ENCODE measurements around the gene SGCD. TPM values are rescaled to one million over a fixed set of nuclear protein-coding genes. Genes with fewer than 3 reads are reported as not detected.

SGCD gene
- total RNA-seq, 4 donors from 2014 or later: 16.7 to 38.6 (median 27.7) TPM

GRCh38 chr5:156331845-156332244 is 4.9 kb downstream of the SGCD start:
- Histone ChIP-seq H3K27ac (replicated peaks in 1 of 4) (no peak overlapping the region), H3K27me3 (no peaks in the 10 kb centered on the region), H3K4me1 (peaks cover 0 to 20% (median 13%) of the 10 kb centered on the region in 4 donors), H3K9me3 (no peaks in the 10 kb centered on the region), H3K36me3 (no peaks in the 10 kb centered on the region), H3K4me3 (no peak overlapping the region)
- TF ChIP-seq EP300 (IDR thresholded peaks at IDR 0.05): no peak
- TF ChIP-seq CTCF (IDR thresholded peaks at IDR 0.05): no peak
- TF ChIP-seq POLR2A (IDR thresholded peaks at IDR 0.05; ENCODE audit: low read depth): no peak
- no peak for TF ChIP-seq POLR2AphosphoS5 (IDR thresholded peaks at IDR 0.05)
- WGBS: 94% methylated on average over 6 of the region's 6 CpGs
- no peak for DNase-seq (ENCODE audit: extremely low spot score)
- intact Hi-C loops (cut with DNase I): loop anchor here (5.0 kb wide), 1 partner anchor 40 kb away; no protein-coding TSS in a partner anchor

- TF ChIP-seq POLR2AphosphoS5 (IDR thresholded peaks at IDR 0.05): no peak
- no peak for TF ChIP-seq EP300 (IDR thresholded peaks at IDR 0.05)
- no peak for TF ChIP-seq CTCF (IDR thresholded peaks at IDR 0.05)
- no peak for TF ChIP-seq POLR2A (IDR thresholded peaks at IDR 0.05; ENCODE audit: low read depth)
- DNase-seq (ENCODE audit: extremely low spot score): no peak
- no peaks in the 10 kb centered on the region for H3K27me3 ChIP-seq
- H3K36me3 ChIP-seq: no peaks in the 10 kb centered on the region
- H3K4me1 ChIP-seq: peaks cover 0 to 20% (median 13%) of the 10 kb centered on the region in 4 donors
- no peak overlapping the region for H3K4me3 ChIP-seq
- intact Hi-C loops (cut with DNase I): loop anchor here (5.0 kb wide), 1 partner anchor 40 kb away; no protein-coding TSS in a partner anchor
- 50% methylated on average over 2 of the region's 2 CpGs for WGBS
- H3K27ac ChIP-seq (replicated peaks in 1 of 4): no peak overlapping the region
- H3K9me3 ChIP-seq: no peaks in the 10 kb centered on the region
These were observed 5.3 kb downstream of the SGCD start for GRCh38 chr5:156332245-156332644.

GRCh38 chr5:156339139-156339841 is 12.3 kb downstream of the SGCD start:
- 69% methylated on average over 2 of the region's 2 CpGs for WGBS
- Histone ChIP-seq H3K36me3 (peaks cover 0 to under 1% (median 0%) of the 10 kb centered on the region in 4 donors), H3K4me1 (peaks cover 0 to 5% (median 0%) of the 10 kb centered on the region in 4 donors), H3K27ac (replicated peaks in 1 of 4) (no peak overlapping the region), H3K9me3 (no peaks in the 10 kb centered on the region), H3K4me3 (no peak overlapping the region), H3K27me3 (no peaks in the 10 kb centered on the region)
- intact Hi-C loops (cut with DNase I): no loop called here
- TF ChIP-seq POLR2A (IDR thresholded peaks at IDR 0.05; ENCODE audit: low read depth) (no peak), POLR2AphosphoS5 (IDR thresholded peaks at IDR 0.05) (no peak), EP300 (IDR thresholded peaks at IDR 0.05) (no peak)
- DNase-seq (ENCODE audit: extremely low spot score): no peak

GRCh38 chr5:156340893-156341292 is 13.9 kb downstream of the SGCD start:
- intact Hi-C loops (cut with DNase I): no loop called here
- H3K27me3 ChIP-seq: no peaks in the 10 kb centered on the region
- no peak for DNase-seq (ENCODE audit: extremely low spot score)
- H3K4me1 ChIP-seq: no peaks in the 10 kb centered on the region
- H3K27ac ChIP-seq (replicated peaks in 1 of 4): no peak overlapping the region
- WGBS: 86% methylated on average over 1 of the region's 1 CpG
- H3K4me3 ChIP-seq: no peak overlapping the region
- peaks cover 0 to 10% (median 4%) of the 10 kb centered on the region in 4 donors for H3K36me3 ChIP-seq
- TF ChIP-seq CTCF (IDR thresholded peaks at IDR 0.05) (no peak), POLR2A (IDR thresholded peaks at IDR 0.05; ENCODE audit: low read depth) (no peak), POLR2AphosphoS5 (IDR thresholded peaks at IDR 0.05) (no peak), EP300 (IDR thresholded peaks at IDR 0.05) (no peak)
- no peaks in the 10 kb centered on the region for H3K9me3 ChIP-seq

- intact Hi-C loops (cut with DNase I): no loop called here
- WGBS: 86% methylated on average over 2 of the region's 2 CpGs
- Histone ChIP-seq H3K4me1 (peaks cover 0 to 3% (median 0%) of the 10 kb centered on the region in 4 donors), H3K4me3 (no peak overlapping the region), H3K27ac (replicated peaks in 1 of 4) (no peak overlapping the region), H3K9me3 (no peaks in the 10 kb centered on the region), H3K36me3 (peaks cover 0 to 18% (median 8%) of the 10 kb centered on the region in 4 donors), H3K27me3 (no peaks in the 10 kb centered on the region)
- TF ChIP-seq POLR2AphosphoS5 (IDR thresholded peaks at IDR 0.05) (no peak), POLR2A (IDR thresholded peaks at IDR 0.05; ENCODE audit: low read depth) (no peak), CTCF (IDR thresholded peaks at IDR 0.05) (no peak), EP300 (IDR thresholded peaks at IDR 0.05) (no peak)
- no peak for DNase-seq (ENCODE audit: extremely low spot score)
These were observed 23.3 kb downstream of the SGCD start for GRCh38 chr5:156350256-156350655.
